Type B pancreatic cell (in vitro differentiated cells): ENCODE measurements around the gene IMMT. TPM values are rescaled to one million over a fixed set of nuclear protein-coding genes. Genes with fewer than 3 reads are reported as not detected.

Source experiments
- DNase-seq: peaks from one replicate; pipeline ENCODE4 v3.0.0; 2021; ENCODE audit warnings: mixed read lengths; ENCODE audit not compliant: unreplicated experiment; ENCODE audit errors: extremely low spot score
- H3K27ac Mint-ChIP-seq: 2 replicates; pipeline ENCODE4 v1.8.0; 2021; ENCODE audit warnings: mild to moderate bottlenecking, mixed read lengths
- H3K27me3 Mint-ChIP-seq: 2 replicates; pipeline ENCODE4 v1.8.0; 2021; ENCODE audit warnings: mixed read lengths
- H3K36me3 Mint-ChIP-seq: 2 replicates; pipeline ENCODE4 v1.8.0; 2021; ENCODE audit warnings: mixed read lengths
- H3K4me1 Mint-ChIP-seq: one replicate; pipeline ENCODE4 v1.8.0; 2021; ENCODE audit warnings: mixed read lengths; ENCODE audit not compliant: unreplicated experiment
- H3K4me3 Mint-ChIP-seq: 2 replicates; pipeline ENCODE4 v1.8.0; 2021; ENCODE audit warnings: mild to moderate bottlenecking, mixed read lengths
- H3K9me3 Mint-ChIP-seq: 2 replicates; pipeline ENCODE4 v1.8.0; 2021; ENCODE audit warnings: mixed read lengths
- total RNA-seq: library from RNA; stranded (reverse); gene quantifications from 2 replicates; pipeline ENCODE4 v1.2.1, GENCODE V29; 2021; ENCODE audit warnings: low replicate concordance
- TF ChIP-seq, protein P1 (sequence below): fragments of 200-600 bp; sonication (generic); conservative IDR thresholded peaks from 2 replicates; pipeline ENCODE4 v1.5.0; 2021; ENCODE audit warnings: antibody characterized with exemption, mild to moderate bottlenecking

The IMMT gene
- total RNA-seq, 1 donor from 2014 or later: 108 TPM

DNA sequence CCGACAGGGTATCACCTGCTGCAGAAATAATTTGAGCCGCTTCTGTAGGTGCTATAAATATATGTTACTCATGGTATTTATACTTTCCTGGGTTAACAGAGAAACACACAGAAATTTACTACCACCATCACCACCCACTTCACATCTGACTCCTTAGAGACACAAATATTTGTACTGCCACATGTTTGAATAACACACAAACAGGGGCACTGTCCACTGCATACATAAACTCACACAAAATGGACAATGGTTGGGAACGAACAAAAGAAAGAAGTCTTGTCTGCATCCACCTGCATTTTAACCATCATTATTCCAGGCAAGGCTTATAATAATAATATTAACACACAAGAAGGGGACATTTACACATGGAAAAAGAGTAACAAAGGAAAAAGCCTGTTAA, 24.0 kb downstream of the IMMT start:
- Mint-ChIP-seq H3K9me3 (no peaks in the 10 kb centered on the region), H3K4me3 (no peak overlapping the region), H3K36me3 (peaks cover 18% of the 10 kb centered on the region), H3K4me1 (no peaks in the 10 kb centered on the region), H3K27ac (no peak overlapping the region), H3K27me3 (no peaks in the 10 kb centered on the region)
- DNase-seq: no peak
- TF ChIP-seq, protein P1, sequence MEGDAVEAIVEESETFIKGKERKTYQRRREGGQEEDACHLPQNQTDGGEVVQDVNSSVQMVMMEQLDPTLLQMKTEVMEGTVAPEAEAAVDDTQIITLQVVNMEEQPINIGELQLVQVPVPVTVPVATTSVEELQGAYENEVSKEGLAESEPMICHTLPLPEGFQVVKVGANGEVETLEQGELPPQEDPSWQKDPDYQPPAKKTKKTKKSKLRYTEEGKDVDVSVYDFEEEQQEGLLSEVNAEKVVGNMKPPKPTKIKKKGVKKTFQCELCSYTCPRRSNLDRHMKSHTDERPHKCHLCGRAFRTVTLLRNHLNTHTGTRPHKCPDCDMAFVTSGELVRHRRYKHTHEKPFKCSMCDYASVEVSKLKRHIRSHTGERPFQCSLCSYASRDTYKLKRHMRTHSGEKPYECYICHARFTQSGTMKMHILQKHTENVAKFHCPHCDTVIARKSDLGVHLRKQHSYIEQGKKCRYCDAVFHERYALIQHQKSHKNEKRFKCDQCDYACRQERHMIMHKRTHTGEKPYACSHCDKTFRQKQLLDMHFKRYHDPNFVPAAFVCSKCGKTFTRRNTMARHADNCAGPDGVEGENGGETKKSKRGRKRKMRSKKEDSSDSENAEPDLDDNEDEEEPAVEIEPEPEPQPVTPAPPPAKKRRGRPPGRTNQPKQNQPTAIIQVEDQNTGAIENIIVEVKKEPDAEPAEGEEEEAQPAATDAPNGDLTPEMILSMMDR: no peak

DNA sequence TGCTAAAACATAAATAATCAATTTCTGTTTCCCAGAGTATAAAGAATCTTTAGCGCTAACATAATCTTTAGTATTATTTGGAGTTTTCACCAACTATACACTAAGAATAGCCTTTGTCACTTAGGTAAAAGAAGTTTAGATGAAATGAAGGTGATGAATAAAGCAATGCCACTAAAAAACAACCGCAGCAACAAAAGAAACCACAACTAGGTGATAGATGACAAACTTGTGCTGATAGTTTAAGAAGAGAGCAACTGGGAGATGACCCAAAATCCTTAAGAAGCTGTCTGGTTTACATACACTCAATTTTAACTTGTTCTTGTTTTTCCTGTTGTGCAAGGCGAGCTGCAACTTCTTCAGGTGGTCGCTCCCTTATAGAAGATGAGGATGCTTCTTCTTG, 24.8 kb downstream of the IMMT start:
- no peak for DNase-seq
- Mint-ChIP-seq H3K36me3 (peaks cover 17% of the 10 kb centered on the region), H3K4me3 (no peak overlapping the region), H3K4me1 (no peaks in the 10 kb centered on the region), H3K27me3 (no peaks in the 10 kb centered on the region), H3K27ac (no peak overlapping the region), H3K9me3 (no peaks in the 10 kb centered on the region)
- TF ChIP-seq, protein P1: no peak

DNA sequence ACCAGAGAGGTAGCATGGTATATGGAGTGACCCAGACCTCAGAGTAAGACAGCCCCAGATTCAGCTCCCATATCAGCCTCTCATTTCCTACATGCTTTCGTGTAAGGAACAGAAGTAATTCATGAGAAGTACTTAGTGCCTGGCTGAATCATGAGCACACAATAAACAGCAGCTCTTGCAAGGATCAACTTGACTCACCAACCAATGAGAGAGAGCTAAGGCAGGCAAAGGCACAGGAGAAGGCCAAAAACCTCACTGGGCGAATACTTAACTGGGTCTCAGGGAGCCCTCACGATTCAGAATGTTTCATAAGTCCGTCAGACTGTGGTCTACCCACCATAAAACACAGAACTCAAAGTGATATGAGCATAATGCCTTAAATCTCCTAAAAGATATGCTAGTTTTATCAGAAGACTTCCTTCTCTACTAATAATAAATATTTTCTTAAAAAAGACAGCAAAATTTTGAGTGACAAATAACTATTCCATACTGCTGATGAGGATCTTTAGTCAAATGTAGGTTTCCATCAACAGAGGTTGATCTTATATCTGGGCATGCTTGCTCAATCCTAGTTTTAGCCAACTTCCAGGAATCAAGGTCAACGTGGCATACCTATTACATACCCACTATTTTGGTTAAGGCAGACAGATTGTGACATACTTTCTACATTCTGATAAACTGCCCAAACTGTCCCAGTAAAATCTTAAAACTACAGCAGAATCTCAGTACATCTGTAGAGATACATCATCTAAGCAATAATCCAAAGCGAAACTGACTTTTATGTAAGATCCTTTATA, 34.9 kb downstream of the IMMT start:
- peaks cover 17% of the 10 kb centered on the region for H3K36me3 Mint-ChIP-seq
- DNase-seq: no peak
- no peak overlapping the region for H3K27ac Mint-ChIP-seq

DNA sequence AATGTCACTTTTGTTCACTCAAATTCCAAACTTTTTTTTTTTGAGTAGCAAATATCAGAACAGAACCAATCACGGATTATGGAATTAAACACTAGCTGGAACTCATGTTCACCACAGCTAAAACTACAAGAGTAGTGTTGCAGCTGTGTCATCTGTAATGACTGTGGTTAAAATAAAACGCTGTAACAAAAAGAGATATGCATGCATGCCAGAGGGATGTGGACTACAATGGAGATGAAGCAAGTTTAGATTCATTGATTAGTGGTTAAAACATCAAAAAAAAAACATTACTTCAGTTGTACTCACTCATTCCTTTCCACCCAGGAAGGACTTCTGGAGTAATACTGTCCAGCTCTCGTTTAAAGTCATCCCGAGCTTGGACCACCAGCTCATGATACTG, 37.0 kb downstream of the IMMT start:
- no peaks in the 10 kb centered on the region for H3K9me3 Mint-ChIP-seq
- H3K27ac Mint-ChIP-seq: no peak overlapping the region
- peaks cover 21% of the 10 kb centered on the region for H3K36me3 Mint-ChIP-seq
- TF ChIP-seq, protein P1: no peak
- H3K4me1 Mint-ChIP-seq: no peaks in the 10 kb centered on the region
- no peak overlapping the region for H3K4me3 Mint-ChIP-seq
- H3K27me3 Mint-ChIP-seq: no peaks in the 10 kb centered on the region
- no peak for DNase-seq

More for the DNA sequence above, 34.9 kb downstream of the IMMT start:
- Mint-ChIP-seq H3K9me3 (no peaks in the 10 kb centered on the region), H3K27me3 (no peaks in the 10 kb centered on the region), H3K4me3 (no peak overlapping the region), H3K4me1 (no peaks in the 10 kb centered on the region)
- TF ChIP-seq, protein P1: no peak

DNA sequence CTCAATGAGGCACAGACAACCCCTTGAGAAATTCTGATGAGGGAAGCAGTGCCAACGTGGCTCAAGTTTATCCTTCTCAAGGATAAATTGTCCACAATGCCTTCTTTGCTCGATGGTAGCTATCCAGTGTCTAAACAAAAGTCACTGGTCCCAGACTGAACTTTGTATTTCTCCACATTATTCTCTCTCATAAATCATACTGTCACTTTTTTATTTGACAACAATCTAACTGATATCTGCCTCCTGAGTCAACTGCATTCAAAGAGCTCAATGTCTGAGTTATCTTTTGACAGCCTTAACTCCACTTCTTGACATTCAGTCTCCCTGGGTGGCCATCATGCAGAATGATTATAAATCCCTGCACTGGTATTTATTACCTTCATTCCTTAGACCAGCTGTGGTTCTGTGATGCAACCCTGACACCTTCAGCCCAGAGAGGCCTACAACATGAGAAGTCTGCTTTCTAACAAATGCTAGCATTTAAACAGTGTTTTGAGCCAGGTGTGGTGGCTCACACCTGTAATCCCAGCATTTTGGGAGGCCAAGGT, 38.2 kb downstream of the IMMT start:
- H3K9me3 Mint-ChIP-seq: no peaks in the 10 kb centered on the region
- no peak overlapping the region for H3K27ac Mint-ChIP-seq
- no peaks in the 10 kb centered on the region for H3K4me1 Mint-ChIP-seq
- no peak for DNase-seq
- H3K4me3 Mint-ChIP-seq: no peak overlapping the region
- TF ChIP-seq, protein P1: no peak
- H3K36me3 Mint-ChIP-seq: peaks cover 21% of the 10 kb centered on the region
- no peaks in the 10 kb centered on the region for H3K27me3 Mint-ChIP-seq
